GM13976 (cell line): ENCODE measurements around the gene FCSK.

Source experiments
- DNase-seq: peaks from one replicate; pipeline ENCODE4 v3.0.0; 2012; ENCODE audit warnings: low spot score
- CTCF ChIP-seq: IDR thresholded peaks from 2 replicates; pipeline ENCODE4 v1.5.1; 2012; ENCODE audit warnings: borderline replicate concordance, mild to moderate bottlenecking; ENCODE audit not compliant: insufficient read depth; ENCODE audit errors: extremely low read depth, missing control alignments, control extremely low read depth
- in situ Hi-C: fragments of 300-500 bp; cut with MboI; formaldehyde crosslinking; loops from one replicate; pipeline ENCODE4 v1.12.0; 2022; ENCODE audit warnings: low sequenced_read_pairs, mixed read lengths, inconsistent platforms; ENCODE audit not compliant: unreplicated experiment

The FCSK gene

GRCh38 chr16:70432723-70433457 lies 21.5 kb upstream of the FCSK start:
- in situ Hi-C loops: no loop called here
- TF ChIP-seq CTCF: no peak
- DNase-seq: peak; percentile 32

GRCh38 chr16:70433458-70434103 lies 20.8 kb upstream of the FCSK start:
- in situ Hi-C loops: no loop called here

GRCh38 chr16:70434484-70435260 lies 19.7 kb upstream of the FCSK start:
- no peak for TF ChIP-seq CTCF
- in situ Hi-C loops: no loop called here
- peak; percentile 16 for DNase-seq

More at GRCh38 chr16:70433458-70434103, 20.8 kb upstream of the FCSK start:
- no peak for DNase-seq
- TF ChIP-seq CTCF: no peak

GRCh38 chr16:70437017-70437581 lies 17.3 kb upstream of the FCSK start:
- no peak for TF ChIP-seq CTCF
- in situ Hi-C loops: no loop called here
- peak; percentile 30 for DNase-seq

GRCh38 chr16:70437582-70438557 lies 16.5 kb upstream of the FCSK start:
- in situ Hi-C loops: no loop called here
- DNase-seq: peak; percentile 29
- no peak for TF ChIP-seq CTCF
